HG02759 (cell line): Measurements from ENCODE around the gene ANKRD39.

ENCODE experiments used
- ATAC-seq: cut with Tn5 transposase; IDR thresholded peaks from one replicate; pipeline ENCODE4 v1.9.1; 2021; ENCODE audit warnings: mild to moderate bottlenecking, moderate library complexity; ENCODE audit not compliant: unreplicated experiment

The ANKRD39 gene

DNA sequence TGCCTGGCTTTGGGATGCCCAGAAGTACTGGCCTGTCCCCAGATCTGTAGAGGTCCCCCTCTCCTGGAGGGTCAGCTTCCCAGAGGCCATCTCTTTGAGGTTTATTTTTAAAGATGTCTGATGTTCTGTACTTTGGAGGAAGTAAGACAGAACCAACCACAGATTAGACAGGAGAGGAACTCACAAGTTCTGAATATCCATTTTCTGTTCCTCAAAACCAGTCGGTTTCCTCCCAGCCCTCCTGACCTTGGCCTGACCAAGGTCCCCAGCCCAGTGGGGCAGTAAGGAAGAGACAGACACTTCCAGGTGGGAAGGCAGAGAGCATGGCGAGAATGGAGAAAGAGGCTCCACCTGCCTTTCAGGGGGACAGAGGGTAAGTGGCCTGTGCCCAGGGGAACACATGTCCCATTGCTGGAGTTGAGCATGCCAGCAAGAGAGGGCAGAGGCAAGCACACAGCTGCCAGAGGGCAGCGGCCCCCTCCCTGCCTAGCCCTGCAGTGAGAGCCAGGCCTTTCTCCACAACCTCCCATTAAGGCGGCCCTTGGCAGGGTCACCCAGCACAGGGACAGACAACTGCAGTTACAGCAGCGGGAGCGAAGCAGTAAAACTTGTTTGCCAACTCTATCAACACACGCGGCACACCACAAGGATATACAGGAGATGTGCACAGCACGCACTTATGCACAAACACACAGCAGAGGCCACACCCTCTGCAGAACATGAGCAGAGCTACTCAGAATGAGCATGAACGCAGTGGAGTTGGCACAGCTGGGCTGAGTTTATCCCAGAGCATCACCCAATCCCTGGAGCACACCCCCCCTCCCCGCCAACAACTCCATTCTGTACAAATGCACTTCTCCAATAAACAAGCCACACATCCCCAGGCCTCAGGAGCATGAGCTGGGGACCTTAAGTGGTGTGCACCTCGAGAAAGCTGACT is 30.5 kb upstream of the ANKRD39 start:
- ATAC-seq: no peak

GRCh38 chr2:96887493-96888012 is 29.7 kb upstream of the ANKRD39 start:
- ATAC-seq: no peak

GRCh38 chr2:96885432-96886347 is 27.9 kb upstream of the ANKRD39 start:
- ATAC-seq: no peak

- ATAC-seq: no peak
Measured at GRCh38 chr2:96884299-96885094, 26.7 kb upstream of the ANKRD39 start.

GRCh38 chr2:96883306-96883705 is 25.5 kb upstream of the ANKRD39 start:
- no peak for ATAC-seq

DNA sequence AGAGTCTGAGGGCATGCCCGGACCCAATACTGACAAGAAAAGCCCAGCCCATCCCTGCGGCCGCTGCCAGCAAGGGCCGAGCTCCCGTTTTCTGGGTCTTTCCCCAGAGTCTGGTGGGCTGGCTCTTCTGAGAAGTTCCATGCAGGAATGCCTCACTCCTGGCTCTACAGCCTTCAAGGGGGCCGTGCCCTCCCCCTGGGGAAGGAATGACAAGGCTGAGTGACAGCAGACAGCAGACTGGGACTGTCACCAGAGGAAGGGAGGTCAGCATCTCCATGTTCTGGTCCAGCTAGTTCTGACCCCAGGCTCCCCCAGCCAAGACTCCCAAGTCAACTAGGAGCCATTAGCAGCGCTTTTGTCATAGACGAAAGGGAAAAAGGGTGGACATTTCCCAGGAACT is 25.1 kb upstream of the ANKRD39 start:
- no peak for ATAC-seq

DNA sequence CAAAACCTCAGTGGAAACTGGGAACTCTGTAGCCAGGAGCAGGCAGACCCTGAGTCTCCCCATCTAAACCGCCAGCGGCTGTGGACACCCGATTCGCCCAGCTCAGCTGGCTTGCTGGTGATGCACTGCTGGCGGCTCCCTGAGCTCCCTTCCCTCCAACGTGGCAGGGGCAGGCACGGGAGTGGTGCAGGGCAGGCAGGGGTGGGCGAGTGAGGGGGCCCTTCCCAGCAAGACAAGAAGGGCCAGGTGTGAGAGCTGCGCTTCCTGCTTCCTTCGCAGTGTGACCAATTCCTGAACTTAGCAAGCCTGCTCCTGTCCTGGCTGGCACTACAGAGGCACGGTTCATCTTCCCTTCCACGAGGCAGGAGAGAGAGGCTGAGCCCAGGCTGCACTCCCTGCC is 24.4 kb upstream of the ANKRD39 start:
- no peak for ATAC-seq

DNA sequence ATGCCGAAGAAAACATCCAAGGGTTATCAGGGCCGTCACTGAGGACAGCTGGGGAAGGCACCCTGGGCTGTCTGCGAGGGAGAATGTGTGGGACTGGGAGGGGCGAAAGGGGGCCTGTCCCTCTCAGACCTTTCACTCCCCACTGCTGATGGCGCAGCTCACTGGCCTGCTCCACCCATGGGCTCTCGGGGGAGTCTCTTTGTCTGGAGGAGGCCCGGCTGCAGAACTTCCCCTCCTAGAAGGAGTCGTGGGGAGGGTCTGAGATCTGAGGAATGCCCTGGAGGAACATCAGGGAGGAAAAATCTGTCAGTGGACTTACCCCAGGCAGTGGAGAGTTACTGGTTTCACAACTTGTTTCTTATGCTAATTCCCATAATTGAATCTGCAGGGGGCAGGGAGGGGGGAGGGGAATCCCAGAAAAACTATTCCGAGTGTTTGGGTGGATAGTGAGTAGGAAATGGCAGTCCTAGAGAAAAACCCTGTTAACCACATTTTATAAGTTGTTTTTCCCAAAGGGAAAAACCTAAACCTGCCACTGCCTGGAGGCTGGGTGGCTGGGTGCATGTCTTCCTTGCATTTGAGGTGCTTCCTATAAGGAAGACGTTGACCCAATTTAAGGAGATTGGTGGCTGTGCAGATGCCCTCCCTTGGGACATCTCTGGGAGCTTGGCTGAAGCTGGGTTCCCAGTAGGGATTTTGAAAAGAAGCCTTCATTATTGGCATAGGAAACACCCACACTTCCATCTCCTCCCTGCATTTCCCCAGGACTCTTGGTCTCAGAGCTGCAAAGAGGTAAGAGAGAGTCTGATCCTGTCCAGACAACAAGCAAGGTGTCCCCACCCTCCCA is 23.8 kb upstream of the ANKRD39 start:
- no peak for ATAC-seq

- no peak for ATAC-seq
Measured at GRCh38 chr2:96880891-96881273, 23.1 kb upstream of the ANKRD39 start.

DNA sequence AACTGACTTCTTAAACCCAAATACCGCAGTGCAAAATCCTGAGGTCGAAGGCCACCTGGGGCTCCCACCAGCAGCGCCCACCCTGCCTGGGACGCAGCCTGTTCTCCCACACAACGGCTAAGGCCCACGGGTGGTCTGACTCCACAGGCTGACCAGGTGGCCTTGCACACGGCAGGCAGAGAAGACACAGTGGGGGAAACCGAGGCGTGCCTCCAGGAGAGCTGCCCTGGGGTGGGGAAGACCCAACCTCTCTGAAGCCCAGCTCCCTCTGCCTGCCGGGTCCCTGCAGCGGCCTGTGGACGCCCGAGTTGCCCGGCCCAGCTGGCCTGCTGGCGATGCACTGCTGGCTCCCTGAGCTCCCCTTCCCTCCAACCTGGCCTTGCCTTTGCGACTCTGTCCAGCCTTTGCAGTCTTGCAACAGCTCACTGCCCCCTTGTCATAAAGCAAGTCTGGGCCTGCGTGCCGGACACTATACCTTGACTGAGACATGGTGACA is 21.8 kb upstream of the ANKRD39 start:
- ATAC-seq: no peak

GRCh38 chr2:96878796-96879544 is 21.2 kb upstream of the ANKRD39 start:
- ATAC-seq: no peak

DNA sequence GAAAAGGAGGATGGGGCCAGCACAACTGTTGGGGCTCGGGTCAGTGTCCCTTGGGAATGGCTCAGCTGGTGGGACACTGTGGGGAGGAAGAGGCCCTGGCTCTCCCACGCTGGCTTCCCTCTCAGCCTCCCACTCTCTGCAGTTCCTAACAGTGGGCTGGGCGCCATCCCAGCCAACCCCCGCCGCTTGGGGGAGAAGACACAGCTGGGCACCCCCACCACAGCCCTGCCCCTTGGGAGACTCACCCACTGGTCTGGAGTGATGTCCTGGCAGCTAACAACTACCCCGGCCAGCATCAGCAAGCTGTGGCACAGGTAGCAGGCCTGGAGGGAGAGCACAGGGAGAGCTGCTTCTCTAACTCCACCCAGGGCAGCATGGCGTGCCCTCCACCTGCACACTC is 20.4 kb upstream of the ANKRD39 start:
- ATAC-seq: no peak

DNA sequence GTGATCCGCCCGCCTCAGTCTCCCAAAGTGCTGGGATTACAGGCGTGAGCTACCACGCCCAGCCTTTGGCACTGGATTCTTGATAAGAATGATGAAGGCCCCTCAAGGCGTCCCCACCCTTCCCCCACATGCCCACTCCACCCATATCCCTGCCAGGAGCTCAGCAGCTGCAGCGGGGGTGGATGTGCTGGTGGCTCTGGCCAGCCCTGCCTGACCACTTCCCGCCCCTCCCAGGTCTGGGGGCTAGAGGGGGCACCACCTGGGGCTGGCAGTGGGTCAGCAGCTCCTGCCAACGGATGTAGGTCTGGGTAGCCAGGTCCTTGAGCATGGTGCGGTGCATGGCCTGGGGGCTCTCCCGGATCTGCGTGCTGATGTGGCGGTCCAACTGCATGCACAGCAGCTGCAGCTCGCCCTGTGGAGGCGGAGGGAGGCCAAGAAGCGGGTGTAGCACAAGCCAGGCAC is 19.8 kb upstream of the ANKRD39 start:
- no peak for ATAC-seq

- no peak for ATAC-seq
Measured at GRCh38 chr2:96877042-96877451, 19.2 kb upstream of the ANKRD39 start.

DNA sequence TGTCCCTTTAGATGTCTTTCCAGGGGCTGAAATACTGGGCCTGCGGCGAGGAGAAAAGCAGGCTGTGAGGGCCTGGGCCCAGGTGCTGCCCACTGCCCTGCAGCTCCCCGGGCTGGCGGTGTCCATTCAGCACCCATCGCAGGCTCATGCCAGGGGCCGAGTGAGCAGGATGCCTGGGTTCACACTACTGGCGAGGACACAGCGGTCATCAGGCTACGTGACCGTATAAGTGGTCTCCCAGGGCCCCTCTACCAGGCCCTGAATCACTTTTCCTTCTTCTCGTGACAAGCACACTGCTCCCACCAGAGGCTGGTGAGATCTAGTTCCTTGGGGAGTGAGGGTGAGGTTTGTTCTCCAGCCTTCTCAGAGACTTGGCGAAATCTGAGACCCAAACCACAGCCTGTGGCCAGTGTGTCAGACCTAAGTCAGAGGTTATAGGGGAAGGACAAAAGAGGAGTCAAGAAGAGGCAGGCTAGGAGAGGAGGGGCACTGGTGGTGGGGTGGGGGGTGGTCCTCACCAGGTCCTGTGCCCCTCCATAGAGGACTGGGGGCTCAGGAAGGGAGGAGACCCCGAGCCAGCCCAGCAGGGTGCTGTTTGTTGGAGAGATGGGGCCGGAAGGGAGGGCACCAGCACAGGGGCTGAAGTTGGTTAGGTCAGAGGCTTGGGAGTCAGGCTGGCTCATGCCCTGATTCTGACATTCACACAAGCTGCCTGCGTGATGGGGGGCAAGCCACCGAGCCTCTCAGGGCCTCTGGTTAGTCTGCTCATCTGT is 18.6 kb upstream of the ANKRD39 start:
- ATAC-seq: no peak

GRCh38 chr2:96875498-96876268 is 17.9 kb upstream of the ANKRD39 start:
- no peak for ATAC-seq

- peak; percentile 57 for ATAC-seq
Measured at GRCh38 chr2:96874198-96874831, 16.5 kb upstream of the ANKRD39 start.
